ENCODE data around the gene TRIO. TPM values are rescaled to one million over a fixed set of nuclear protein-coding genes. Genes with fewer than 3 reads are reported as not detected.

Gene TRIO
- total RNA-seq, 1 experiment from 2014 or later: 88.8 TPM

DNA sequence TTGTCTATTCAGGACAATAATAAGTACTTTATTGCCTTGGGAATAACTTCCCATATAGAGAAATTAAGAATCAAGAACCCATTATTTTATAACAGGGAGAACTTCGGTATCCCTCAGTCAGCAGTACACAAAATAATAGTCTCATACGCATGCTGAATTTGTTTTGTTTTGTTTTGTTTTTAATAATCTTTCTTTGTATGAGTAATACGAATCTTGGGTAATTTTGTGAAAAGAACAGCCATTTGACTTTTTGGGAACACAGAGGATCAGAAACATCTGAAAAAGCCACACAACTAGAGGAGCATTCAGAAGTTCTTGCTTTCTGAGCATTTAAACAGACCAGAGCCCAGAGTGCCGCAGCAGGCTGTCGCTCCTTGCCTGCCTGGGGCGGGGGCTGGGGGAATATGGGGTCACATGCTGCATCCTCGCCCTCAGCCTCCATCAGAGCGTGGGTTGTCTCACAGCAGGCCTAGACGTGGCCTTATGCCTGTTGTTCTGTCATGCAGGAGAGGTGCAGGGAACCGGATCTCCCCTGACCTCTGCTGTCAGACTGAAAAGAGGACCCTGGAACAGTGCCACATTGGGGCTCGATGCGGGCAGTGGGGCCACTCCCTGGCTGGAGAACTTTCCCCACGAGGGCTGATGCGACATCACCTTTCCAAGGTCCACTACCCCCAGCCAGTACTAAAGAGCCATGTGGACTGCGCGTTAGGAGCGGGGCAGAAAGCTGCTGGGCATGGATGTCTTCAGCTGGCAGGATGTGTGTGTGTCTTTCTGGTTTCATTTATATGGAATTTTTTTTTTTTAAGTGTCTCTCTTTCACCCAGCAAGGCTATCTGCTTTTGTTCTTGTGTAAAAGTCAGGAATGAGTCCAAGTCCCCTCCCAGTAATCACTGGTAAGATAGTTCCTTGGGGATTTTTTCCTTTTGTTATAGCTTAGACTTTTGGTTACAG, 305.1 kb downstream of the TRIO start:
- ChIA-PET POLR2A (no interaction called here), CTCF (no interaction called here)
- no peak overlapping the region for H3K4me3 Mint-ChIP-seq
- no peaks in the 10 kb centered on the region for H3K9me3 Mint-ChIP-seq
- peaks cover 7% of the 10 kb centered on the region; the same call in 1 of the 2 replicates for H3K36me3 Mint-ChIP-seq
- H3K27ac Mint-ChIP-seq: peak overlapping the region; percentile 45; the same call in 1 of the 2 replicates
- H3K27me3 Mint-ChIP-seq (ENCODE audit: low read depth): no peaks in the 10 kb centered on the region
- H3K4me1 Mint-ChIP-seq: peaks cover 51% of the 10 kb centered on the region
- ATAC-seq (peak; percentile 18), DNase-seq (ENCODE audit: low spot score) (no peak)
- TF ChIP-seq, protein P1, sequence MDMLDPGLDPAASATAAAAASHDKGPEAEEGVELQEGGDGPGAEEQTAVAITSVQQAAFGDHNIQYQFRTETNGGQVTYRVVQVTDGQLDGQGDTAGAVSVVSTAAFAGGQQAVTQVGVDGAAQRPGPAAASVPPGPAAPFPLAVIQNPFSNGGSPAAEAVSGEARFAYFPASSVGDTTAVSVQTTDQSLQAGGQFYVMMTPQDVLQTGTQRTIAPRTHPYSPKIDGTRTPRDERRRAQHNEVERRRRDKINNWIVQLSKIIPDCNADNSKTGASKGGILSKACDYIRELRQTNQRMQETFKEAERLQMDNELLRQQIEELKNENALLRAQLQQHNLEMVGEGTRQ (CRISPR knock-in tag; IDR thresholded peaks at IDR 0.05): peak; percentile 58
- TF ChIP-seq, protein P2, sequence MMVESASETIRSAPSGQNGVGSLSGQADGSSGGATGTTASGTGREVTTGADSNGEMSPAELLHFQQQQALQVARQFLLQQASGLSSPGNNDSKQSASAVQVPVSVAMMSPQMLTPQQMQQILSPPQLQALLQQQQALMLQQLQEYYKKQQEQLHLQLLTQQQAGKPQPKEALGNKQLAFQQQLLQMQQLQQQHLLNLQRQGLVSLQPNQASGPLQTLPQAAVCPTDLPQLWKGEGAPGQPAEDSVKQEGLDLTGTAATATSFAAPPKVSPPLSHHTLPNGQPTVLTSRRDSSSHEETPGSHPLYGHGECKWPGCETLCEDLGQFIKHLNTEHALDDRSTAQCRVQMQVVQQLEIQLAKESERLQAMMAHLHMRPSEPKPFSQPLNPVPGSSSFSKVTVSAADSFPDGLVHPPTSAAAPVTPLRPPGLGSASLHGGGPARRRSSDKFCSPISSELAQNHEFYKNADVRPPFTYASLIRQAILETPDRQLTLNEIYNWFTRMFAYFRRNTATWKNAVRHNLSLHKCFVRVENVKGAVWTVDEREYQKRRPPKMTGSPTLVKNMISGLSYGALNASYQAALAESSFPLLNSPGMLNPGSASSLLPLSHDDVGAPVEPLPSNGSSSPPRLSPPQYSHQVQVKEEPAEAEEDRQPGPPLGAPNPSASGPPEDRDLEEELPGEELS (CRISPR knock-in tag; IDR thresholded peaks at IDR 0.05): no peak

DNA sequence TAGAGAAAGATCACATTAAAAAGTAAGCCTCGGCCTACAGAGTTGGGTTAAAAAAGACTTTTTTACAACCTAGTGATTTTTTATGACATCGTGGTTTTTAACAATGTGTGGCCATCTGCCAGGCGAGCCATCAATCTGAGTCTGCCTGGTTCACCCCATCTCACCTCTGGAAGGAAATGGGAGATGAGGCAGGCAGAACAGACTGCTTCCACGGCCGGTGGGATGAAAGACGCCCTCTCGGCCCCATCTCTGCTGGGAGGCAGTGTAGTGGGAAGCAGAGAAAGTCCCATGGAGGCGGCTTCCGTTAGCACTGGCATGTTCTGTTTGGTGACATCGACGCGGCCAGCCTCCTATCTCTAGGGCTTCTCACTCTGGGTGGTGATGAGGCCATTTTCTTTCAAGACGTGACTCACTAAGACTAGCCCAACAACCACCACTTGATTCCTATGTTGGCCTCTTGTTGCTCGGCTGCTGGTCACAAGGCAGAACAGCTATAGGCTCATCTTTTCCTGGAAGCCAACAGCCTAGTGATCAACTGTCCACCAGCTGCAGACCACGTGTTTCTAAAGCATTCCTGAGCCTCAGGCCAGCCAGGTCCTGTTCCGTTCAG, 306.0 kb downstream of the TRIO start:
- Mint-ChIP-seq H3K27me3 (ENCODE audit: low read depth) (no peaks in the 10 kb centered on the region), H3K27ac (no peak overlapping the region), H3K9me3 (peaks cover 5% of the 10 kb centered on the region), H3K4me1 (peaks cover 55% of the 10 kb centered on the region), H3K36me3 (peaks cover 16% of the 10 kb centered on the region), H3K4me3 (no peak overlapping the region)
- ChIA-PET POLR2A (no interaction called here), CTCF (no interaction called here)
- no peak for DNase-seq (ENCODE audit: low spot score)
- ATAC-seq: no peak
- no peak for TF ChIP-seq JAZF1 (CRISPR knock-in tag; IDR thresholded peaks at IDR 0.05)

DNA sequence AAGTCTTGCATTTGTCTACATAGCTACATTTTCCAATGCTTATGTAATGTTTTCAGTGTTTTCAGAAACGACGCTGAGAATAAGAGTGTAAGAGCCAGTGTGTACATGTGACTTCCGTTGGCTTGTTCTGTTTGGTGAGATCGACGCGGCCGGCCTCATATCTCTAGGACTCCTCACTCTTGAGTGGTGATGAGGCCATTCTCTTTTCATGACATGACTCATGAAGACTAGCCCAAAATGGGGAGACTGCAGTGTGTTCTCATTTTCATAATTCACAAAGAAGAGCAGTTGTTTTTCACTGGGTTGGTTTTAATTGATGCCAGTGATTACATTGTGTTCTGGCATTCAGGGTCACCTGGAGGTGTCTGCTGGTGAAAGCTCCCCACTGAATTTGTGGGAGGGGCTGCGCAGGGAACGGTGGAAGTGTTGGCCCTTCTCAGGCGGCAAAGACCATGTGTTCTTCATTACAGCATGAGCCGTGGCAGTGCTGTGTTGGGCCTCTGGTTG, 306.9 kb downstream of the TRIO start:
- no peak overlapping the region for H3K27ac Mint-ChIP-seq
- TF ChIP-seq TP53 (CRISPR knock-in tag; IDR thresholded peaks at IDR 0.05) (no peak), ZNF396 (CRISPR knock-in tag; IDR thresholded peaks at IDR 0.05; ENCODE audit: borderline replicate concordance) (no peak)
- TF ChIP-seq, protein P3, sequence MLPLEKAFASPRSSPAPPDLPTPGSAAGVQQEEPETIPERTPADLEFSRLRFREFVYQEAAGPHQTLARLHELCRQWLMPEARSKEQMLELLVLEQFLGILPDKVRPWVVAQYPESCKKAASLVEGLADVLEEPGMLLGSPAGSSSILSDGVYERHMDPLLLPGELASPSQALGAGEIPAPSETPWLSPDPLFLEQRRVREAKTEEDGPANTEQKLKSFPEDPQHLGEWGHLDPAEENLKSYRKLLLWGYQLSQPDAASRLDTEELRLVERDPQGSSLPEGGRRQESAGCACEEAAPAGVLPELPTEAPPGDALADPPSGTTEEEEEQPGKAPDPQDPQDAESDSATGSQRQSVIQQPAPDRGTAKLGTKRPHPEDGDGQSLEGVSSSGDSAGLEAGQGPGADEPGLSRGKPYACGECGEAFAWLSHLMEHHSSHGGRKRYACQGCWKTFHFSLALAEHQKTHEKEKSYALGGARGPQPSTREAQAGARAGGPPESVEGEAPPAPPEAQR (CRISPR knock-in tag; IDR thresholded peaks at IDR 0.05): no peak
- no peak overlapping the region for H3K4me3 Mint-ChIP-seq
- peaks cover 50% of the 10 kb centered on the region for H3K4me1 Mint-ChIP-seq
- ATAC-seq: no peak
- peaks cover 4% of the 10 kb centered on the region; the same call in 1 of the 2 replicates for H3K27me3 Mint-ChIP-seq (ENCODE audit: low read depth)
- DNase-seq (ENCODE audit: low spot score): no peak
- POLR2A ChIA-PET: no interaction called here
- CTCF ChIA-PET: no interaction called here
- peaks cover 13% of the 10 kb centered on the region for H3K9me3 Mint-ChIP-seq
- peaks cover 25% of the 10 kb centered on the region for H3K36me3 Mint-ChIP-seq

DNA sequence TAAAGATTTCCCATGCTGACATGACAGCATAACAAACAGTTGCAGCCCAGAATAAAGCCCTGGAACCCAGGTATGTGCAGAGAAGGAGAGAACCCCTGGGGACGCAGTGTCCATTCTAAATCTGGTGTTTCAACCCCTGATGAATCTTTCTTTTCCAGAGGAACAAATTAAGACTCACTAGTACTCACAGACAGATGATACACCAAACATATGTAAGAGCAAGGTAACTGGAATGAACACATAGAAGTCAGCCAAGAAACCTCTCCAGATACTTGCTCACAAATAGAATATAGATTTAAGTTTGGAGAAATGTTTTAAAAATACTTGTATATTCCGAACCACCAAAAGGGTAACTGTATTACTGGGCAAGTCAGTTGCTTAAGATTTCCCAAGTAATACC, 307.6 kb downstream of the TRIO start:
- H3K4me3 Mint-ChIP-seq: no peak overlapping the region
- H3K27ac Mint-ChIP-seq: no peak overlapping the region
- H3K36me3 Mint-ChIP-seq: peaks cover 31% of the 10 kb centered on the region
- ATAC-seq: no peak
- ChIA-PET POLR2A (no interaction called here), CTCF (no interaction called here)
- no peak for DNase-seq (ENCODE audit: low spot score)
- peaks cover 43% of the 10 kb centered on the region for H3K4me1 Mint-ChIP-seq
- peaks cover 19% of the 10 kb centered on the region for H3K9me3 Mint-ChIP-seq
- peaks cover 4% of the 10 kb centered on the region; the same call in 1 of the 2 replicates for H3K27me3 Mint-ChIP-seq (ENCODE audit: low read depth)
- no peak for TF ChIP-seq ZNF219 (CRISPR knock-in tag; IDR thresholded peaks at IDR 0.05; ENCODE audit: borderline replicate concordance)
- TF ChIP-seq TP53 (CRISPR knock-in tag; IDR thresholded peaks at IDR 0.05): no peak
- TF ChIP-seq, protein P4, sequence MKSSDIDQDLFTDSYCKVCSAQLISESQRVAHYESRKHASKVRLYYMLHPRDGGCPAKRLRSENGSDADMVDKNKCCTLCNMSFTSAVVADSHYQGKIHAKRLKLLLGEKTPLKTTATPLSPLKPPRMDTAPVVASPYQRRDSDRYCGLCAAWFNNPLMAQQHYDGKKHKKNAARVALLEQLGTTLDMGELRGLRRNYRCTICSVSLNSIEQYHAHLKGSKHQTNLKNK (CRISPR knock-in tag; IDR thresholded peaks at IDR 0.05): no peak
- TF ChIP-seq, protein P5, sequence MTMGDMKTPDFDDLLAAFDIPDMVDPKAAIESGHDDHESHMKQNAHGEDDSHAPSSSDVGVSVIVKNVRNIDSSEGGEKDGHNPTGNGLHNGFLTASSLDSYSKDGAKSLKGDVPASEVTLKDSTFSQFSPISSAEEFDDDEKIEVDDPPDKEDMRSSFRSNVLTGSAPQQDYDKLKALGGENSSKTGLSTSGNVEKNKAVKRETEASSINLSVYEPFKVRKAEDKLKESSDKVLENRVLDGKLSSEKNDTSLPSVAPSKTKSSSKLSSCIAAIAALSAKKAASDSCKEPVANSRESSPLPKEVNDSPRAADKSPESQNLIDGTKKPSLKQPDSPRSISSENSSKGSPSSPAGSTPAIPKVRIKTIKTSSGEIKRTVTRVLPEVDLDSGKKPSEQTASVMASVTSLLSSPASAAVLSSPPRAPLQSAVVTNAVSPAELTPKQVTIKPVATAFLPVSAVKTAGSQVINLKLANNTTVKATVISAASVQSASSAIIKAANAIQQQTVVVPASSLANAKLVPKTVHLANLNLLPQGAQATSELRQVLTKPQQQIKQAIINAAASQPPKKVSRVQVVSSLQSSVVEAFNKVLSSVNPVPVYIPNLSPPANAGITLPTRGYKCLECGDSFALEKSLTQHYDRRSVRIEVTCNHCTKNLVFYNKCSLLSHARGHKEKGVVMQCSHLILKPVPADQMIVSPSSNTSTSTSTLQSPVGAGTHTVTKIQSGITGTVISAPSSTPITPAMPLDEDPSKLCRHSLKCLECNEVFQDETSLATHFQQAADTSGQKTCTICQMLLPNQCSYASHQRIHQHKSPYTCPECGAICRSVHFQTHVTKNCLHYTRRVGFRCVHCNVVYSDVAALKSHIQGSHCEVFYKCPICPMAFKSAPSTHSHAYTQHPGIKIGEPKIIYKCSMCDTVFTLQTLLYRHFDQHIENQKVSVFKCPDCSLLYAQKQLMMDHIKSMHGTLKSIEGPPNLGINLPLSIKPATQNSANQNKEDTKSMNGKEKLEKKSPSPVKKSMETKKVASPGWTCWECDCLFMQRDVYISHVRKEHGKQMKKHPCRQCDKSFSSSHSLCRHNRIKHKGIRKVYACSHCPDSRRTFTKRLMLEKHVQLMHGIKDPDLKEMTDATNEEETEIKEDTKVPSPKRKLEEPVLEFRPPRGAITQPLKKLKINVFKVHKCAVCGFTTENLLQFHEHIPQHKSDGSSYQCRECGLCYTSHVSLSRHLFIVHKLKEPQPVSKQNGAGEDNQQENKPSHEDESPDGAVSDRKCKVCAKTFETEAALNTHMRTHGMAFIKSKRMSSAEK (CRISPR knock-in tag; IDR thresholded peaks at IDR 0.05; ENCODE audit: borderline replicate concordance): no peak
- TF ChIP-seq, protein P6, sequence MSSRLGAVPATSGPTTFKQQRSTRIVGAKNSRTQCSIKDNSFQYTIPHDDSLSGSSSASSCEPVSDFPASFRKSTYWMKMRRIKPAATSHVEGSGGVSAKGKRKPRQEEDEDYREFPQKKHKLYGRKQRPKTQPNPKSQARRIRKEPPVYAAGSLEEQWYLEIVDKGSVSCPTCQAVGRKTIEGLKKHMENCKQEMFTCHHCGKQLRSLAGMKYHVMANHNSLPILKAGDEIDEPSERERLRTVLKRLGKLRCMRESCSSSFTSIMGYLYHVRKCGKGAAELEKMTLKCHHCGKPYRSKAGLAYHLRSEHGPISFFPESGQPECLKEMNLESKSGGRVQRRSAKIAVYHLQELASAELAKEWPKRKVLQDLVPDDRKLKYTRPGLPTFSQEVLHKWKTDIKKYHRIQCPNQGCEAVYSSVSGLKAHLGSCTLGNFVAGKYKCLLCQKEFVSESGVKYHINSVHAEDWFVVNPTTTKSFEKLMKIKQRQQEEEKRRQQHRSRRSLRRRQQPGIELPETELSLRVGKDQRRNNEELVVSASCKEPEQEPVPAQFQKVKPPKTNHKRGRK (CRISPR knock-in tag; IDR thresholded peaks at IDR 0.05; ENCODE audit: borderline replicate concordance): no peak
- no peak for TF ChIP-seq ZNF423 (CRISPR knock-in tag; IDR thresholded peaks at IDR 0.05)
- no peak for TF ChIP-seq ZNF232 (CRISPR knock-in tag; IDR thresholded peaks at IDR 0.05)
- TF ChIP-seq, protein P1 (CRISPR knock-in tag; IDR thresholded peaks at IDR 0.05): no peak
